GM19324 (cell line): ENCODE results near the gene HS3ST3A1.

Experiments
- ATAC-seq: cut with Tn5 transposase; IDR thresholded peaks from one replicate; pipeline ENCODE4 v1.9.1; 2021; ENCODE audit warnings: mild to moderate bottlenecking, moderate library complexity; ENCODE audit not compliant: unreplicated experiment, low FRiP score

Gene HS3ST3A1

DNA sequence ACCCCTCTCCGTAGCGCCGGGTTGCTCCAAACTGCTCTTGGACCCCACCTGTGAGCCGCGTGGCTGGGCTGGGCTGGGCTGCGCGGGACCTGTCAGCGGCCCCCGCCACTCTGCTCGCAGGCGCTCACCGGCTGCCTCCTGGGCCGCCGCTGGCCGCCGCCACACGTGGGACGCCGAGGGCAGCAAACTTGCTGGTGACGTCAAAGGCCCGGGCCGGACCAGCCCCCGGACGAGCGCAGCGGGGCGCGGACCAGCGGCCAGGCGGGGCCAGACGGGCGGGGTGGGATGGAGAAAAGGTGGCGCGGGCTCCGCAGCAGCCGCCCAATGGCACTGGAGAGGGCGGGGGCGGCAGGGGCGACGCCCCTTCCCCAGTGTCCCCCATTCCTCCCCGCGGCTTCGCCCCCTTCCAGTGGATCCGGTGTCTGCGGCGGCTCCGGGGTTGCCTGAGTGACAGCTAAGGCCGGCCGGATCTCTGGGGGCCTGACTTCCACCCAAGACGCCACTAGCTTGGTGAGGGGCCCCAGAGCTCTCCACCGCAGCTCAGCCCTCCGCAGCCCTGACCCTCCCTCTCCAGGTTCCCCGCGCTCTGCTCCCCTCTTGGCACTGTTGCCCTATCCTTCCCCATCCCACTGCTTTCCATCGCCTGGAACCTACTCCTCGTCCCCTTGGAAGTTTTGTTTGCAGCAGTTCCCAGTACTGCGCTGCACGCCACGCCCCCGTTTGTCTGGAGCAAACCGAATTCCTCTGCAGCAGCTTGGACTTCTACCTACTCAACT, at the start of gene HS3ST3A1:
HS3ST3A1 (minus strand) TSS at position 154 of the 776 bp plus-strand sequence. CDS start 800 bp downstream, outside the sequence.
- ATAC-seq = no peak

DNA sequence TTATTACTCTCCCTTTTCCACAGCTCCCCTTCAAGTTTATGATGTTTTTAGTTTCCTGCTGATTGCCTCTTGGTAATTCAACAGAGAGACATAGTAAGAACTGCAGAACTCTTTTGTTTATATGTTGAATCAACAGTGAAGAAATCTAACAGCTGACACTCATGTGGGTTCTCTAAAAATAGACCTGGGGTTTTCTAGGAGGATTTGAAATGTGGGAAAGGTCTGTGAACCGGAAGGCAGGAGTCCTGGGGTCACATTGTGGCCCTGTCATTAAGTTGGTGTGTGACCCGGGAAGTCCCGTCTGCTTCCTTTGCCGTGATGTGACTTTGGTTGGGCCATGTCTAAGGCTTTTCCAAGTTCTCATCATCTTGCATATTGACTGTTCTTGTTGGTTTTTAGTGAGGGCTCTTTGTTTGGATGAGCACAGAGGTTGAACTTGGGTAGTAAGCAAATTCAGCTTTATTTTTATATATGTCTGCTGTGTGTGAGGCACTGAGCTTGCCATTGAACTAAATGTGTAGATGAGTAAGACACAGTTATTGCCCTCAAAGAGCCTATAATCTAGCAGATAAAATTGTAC, 48.5 kb upstream of the HS3ST3A1 start:
- ATAC-seq = no peak

- no peak for ATAC-seq
Observed at GRCh38 chr17:13647543-13648021, 45.9 kb upstream of the HS3ST3A1 start.

DNA sequence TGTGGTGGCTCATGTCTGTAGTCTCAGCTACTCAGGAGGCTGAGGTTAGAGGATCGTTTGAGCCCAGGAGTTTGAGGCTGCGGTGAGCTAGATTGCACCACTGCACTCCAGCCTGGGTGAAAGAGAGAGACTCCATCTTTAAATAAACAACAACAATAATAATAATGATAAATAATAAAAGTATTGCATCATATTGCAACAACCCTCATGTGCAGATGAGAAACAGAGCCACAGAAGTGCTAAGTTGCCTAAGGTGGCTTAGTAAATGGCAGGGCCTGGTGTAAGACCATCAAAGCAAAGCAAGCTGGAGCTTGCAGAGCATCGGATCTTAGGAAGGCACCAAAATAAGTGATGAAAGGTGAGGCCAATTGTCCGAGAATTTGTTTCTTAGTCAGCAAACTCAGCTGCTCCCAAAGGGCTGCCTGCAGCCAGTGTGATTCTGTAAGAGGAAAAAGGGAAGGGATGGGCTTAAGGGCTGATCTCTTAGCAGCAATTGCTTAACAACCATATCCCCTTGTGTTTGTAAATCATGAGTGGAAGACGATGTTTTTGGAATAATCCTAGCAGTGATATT, 45.3 kb upstream of the HS3ST3A1 start:
- no peak for ATAC-seq

DNA sequence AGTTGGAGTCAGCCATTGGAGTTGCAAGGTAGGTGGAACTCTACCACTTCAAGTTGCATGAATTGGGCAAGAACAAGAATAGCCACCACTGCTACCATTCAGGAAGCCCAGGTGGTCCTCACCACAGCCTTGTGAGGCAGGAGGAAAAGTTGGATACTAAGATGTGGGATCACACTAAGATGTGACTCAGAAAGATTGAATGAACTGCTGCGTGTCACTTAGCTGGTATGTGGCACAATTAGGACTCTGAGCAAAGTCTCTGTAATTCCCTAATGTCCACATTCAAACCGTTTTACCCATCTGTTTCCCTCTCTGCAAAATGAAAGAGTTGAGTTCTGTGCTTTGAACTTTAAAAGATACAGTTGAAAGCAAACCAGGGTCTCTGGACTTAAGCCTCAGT, 44.7 kb upstream of the HS3ST3A1 start:
- no peak for ATAC-seq

GRCh38 chr17:13643180-13643579, 41.5 kb upstream of the HS3ST3A1 start:
- ATAC-seq = no peak

DNA sequence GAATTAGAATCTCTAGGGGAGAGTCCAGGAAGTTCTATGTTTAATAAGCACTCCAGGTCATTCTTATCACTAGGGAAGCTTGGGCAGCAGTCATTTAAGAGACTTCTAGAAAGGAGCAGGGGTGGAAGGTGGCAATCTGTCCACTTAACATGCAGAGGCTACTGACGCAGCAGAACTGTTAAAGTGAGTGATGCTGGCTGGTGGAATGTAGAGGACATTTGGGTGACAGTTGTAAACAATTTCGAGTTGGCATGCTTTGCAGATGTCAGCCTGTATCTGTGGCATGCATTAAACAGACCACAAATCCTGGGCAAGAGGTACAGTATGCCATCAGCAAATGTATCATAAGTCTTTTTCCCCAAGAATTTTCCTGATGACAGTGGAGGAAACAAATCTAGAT, 40.5 kb upstream of the HS3ST3A1 start:
- ATAC-seq = no peak

DNA sequence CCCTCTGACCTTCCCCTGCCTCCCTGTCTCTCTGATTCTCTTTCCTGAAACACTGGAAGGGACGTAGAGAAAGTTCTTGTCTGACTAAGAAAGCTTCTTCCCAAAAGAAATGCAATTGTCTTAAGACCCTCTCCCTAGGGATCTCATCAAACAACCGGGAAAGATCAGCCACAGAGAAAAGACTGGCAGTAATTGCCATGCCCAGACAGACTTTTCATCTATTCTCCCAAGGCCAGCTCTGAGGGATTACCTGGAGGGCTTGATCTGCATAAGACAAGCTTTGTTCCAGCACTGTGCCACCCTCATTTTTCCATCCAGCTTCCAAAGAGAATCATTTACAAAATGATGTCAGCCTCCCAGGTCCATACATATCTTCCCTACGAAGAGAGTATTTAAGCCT, 38.8 kb upstream of the HS3ST3A1 start:
- ATAC-seq = no peak

- no peak for ATAC-seq
Observed at GRCh38 chr17:13638855-13639458, 37.2 kb upstream of the HS3ST3A1 start.

DNA sequence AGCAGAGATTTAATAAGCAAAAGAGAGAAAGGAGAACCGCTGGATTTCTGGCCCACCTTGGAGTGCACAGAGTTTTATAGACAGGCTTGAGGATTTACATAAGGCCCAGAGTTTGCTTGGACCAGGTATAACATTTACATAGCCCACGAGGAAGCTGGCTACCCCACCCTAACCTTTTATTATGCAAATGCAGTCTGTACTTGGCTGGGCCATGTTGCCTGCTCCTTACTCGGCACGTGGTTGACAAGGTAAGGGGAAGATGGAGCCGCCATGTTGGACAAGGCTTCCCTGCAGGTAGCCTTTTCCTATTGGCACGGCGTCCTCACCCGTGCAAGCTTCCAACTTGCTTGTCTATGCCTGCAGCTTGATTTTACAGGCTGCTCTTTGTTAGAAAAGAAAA, 35.2 kb upstream of the HS3ST3A1 start:
- no peak for ATAC-seq

DNA sequence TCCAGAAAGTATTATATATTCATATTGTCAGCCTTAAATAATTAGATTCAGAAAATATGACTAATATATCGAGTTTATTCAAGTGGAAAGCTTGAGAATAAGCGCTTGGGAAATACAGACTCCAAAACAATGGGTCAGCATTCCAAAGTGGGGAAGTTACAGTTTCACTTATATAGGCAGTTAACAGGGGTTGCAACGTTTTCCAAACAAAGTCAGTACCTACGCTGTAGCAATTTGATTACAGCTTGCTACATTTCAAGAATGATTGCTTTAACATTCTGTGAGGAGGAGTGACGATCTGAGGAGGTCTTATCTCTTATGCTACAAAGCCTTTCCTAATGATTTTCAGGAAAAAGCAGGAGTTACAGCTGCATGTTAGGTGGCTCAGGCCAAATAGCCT, 34.2 kb upstream of the HS3ST3A1 start:
- ATAC-seq = no peak

DNA sequence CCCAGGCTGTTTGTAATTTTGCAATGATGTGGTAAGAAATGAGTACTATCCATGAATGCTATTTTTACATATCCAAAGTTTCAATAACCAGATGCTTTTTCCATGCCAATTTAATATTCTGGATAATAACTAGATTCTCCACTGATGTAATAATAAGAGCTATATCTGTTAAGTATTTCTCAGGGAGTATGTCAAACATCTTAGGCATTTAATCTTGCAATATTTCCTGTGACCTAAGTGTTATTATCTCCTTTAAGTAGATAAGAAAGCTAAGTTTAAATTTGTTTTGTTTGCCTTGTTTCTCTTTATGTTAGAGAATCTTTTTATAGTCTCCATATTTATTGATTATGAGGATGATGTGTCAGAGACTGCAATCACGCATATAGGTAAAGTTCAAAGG, 32.3 kb upstream of the HS3ST3A1 start:
- no peak for ATAC-seq

DNA sequence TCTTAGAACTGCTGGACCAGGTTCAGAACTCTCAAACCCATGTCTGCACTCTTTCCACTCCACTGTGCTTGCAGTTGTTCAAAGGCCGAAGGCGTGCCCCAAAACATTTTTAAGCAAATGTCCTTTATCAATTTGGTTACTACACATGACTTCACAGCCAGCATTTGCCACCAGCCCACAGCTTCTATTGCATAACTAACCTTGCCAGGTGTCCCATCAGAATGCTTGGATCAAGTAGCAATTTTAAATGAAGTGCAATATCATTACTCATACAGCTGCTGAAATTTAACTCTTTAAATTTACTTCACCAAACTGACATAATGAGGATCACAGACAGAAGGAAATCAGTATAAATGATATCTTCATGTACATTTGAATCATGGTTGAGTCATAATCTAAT, 29.8 kb upstream of the HS3ST3A1 start:
- ATAC-seq = no peak

GRCh38 chr17:13626703-13627102, 25.0 kb upstream of the HS3ST3A1 start:
- no peak for ATAC-seq

DNA sequence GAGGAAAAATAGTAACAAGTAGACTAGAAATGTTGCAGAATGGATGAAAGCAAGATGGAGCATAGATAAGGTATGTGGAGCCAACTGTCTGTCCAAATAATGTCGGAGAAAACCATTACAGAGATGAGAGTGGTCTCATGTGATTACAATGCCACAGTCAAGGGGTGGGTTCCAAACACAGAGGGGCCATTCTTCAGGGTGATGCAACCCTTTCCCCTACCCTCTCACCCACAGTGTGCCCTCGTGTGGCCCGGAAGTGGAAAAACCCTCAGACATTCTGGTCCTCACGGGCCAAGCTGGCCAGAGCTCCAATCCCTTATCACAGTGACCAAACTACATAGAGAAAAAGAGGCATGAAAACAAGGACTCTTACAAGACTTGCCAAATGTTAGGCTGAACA, 17.7 kb upstream of the HS3ST3A1 start:
- ATAC-seq = no peak

DNA sequence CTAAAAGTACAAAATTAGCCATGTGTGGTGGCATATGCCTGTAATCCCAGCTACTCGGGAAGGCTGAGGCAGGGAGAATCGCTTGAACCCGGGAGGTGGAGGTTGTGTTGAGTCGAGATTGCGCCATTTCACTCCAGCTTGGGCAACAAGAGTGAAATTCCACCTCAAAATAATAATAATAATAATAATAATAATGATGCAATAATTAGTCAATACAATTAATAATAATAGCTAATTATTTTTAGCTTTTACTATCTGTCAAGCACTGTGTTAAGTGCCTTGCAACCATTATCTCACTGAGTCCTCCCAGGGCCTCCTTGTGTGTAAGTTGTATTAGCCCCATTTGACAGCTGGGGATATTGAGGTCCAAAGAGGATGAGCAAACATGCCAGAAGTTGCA, 14.3 kb upstream of the HS3ST3A1 start:
- ATAC-seq = no peak

- ATAC-seq = no peak
Observed at GRCh38 chr17:13609941-13610340, 8.2 kb upstream of the HS3ST3A1 start.

- ATAC-seq = no peak
Observed at GRCh38 chr17:13601322-13601775, 380 bp downstream of the HS3ST3A1 start.

GRCh38 chr17:13600475-13601321, 1.0 kb downstream of the HS3ST3A1 start:
- no peak for ATAC-seq

DNA sequence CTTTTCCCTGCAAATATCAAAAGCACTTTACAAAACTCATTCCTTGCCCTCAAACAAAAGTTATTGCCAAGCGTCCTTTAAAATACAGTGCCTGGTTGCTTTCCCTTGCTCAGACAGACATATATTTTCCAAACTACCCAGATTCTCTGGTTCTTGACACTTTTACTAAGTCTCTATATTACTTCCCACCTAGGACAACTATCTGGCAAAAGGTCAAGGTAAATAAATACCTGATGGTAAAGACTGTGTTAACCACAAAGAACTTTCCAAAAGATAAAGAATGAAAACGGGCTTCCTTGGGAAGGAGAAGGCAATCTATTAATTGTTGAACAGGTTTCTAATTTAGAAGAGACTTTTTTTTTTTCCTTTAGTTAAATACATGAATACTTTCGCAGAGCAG, 1.9 kb downstream of the HS3ST3A1 start:
- no peak for ATAC-seq
